HCT116 (cell line): ENCODE measurements around the gene SLC47A1. TPM values are rescaled to one million over a fixed set of nuclear protein-coding genes. Genes with fewer than 3 reads are reported as not detected.

Experiments used
- ATAC-seq: fragments of 200-7000 bp; cut with Tn5 transposase; 2 replicates; pipeline ENCODE4 v1.9.1; 2020; ENCODE audit warnings: mild to moderate bottlenecking, moderate library complexity
- BruUV-seq: library from RNA; stranded (reverse); fragments of 400-500 nt; replicated peaks from 2 replicates; lab custom pipeline; 2021; lab: Mats Ljungman, UMichigan
- CTCF ChIA-PET: fragments of 300-600 bp; sonication (Branson Sonifier 250); formaldehyde crosslinking; loops from one replicate; lab custom pipeline; 2021; ENCODE audit warnings: antibody characterized with exemption; lab: Charles Lee
- POLR2A ChIA-PET: fragments of 300-600, 350-600 bp; sonication (Branson Sonifier 250); formaldehyde crosslinking; loops from one replicate; lab custom pipeline; 2021; ENCODE audit warnings: antibody characterized with exemption; lab: Charles Lee
- RAD21 ChIA-PET, 2 experiments: fragments of 300-600 bp; sonication (Branson Sonifier 250); formaldehyde crosslinking; loops; one replicate each; lab custom pipeline; 2023; ENCODE audit warnings: low total read pairs in 2 of 2; ENCODE audit not compliant: uncharacterized antibody in 2 of 2, unreplicated experiment in 2 of 2, low non-redundant PET in 1 of 2; lab: Charles Lee
- DNase-seq: peaks from one replicate; pipeline ENCODE4 v3.0.0-alpha.2; 2010; ENCODE audit warnings: low read depth, low spot score
- H2AFZ ChIP-seq: fragments of 200-600 bp; shearing (Covaris generic), sonication (generic); 2 replicates; pipeline ENCODE4 v1.6.1; 2017; ENCODE audit warnings: low read depth, mixed run types, mixed read lengths, antibody characterized with exemption, low read length; ENCODE audit not compliant: poor library complexity, severe bottlenecking
- H3K27ac ChIP-seq: 2 replicates; pipeline ENCODE4 v1.5.1; 2012; ENCODE audit warnings: low read depth, low read length
- H3K27me3 ChIP-seq: fragments of 200-600 bp; sonication (generic); 2 replicates; pipeline ENCODE4 v1.6.1; 2016; ENCODE audit warnings: mixed run types, low read length, mixed read lengths; ENCODE audit not compliant: insufficient read depth
- H3K36me3 ChIP-seq, 2 experiments: fragments of 200-500 bp in 1 of 2; fragments of 200-600 bp in 1 of 2; sonication (Bioruptor generic) in 1 of 2; sonication (generic) in 1 of 2; 2 replicates each; pipeline versions ENCODE4 v1.5.1 to v1.6.1; 2014 to 2016; ENCODE audit warnings: low read length in 2 of 2, inconsistent platforms in 1 of 2, mixed read lengths in 1 of 2, mixed run types in 1 of 2; ENCODE audit not compliant: insufficient read depth in 2 of 2, control insufficient read depth in 1 of 2
- H3K4me1 ChIP-seq, 2 experiments: fragments of 200-600 bp in 1 of 2; sonication (generic) in 1 of 2; 2 replicates each; pipeline versions ENCODE4 v1.5.1 to v1.6.1; 2012 to 2017; ENCODE audit warnings: low read length in 2 of 2, inconsistent platforms in 1 of 2, mild to moderate bottlenecking in 1 of 2, mixed read lengths in 1 of 2, mixed run types in 1 of 2, moderate library complexity in 1 of 2; ENCODE audit not compliant: insufficient read depth in 2 of 2, control insufficient read depth in 1 of 2
- H3K4me2 ChIP-seq: fragments of 200-600 bp; sonication (generic); 2 replicates; pipeline ENCODE4 v1.6.1; 2017; ENCODE audit warnings: mixed run types, low read length, mixed read lengths
- H3K4me3 ChIP-seq, 2 experiments: fragments of 200-600 bp in 1 of 2; sonication (generic) in 1 of 2; replicated peaks in 1 of 2; 2 replicates each; pipeline ENCODE4 v1.5.1; 2011 to 2016; ENCODE audit warnings: low read length in 2 of 2, control low read depth in 1 of 2, low read depth in 1 of 2, mild to moderate bottlenecking in 1 of 2, mixed read lengths in 1 of 2, mixed run types in 1 of 2
- H3K79me2 ChIP-seq: fragments of 200-600 bp; sonication (generic); 2 replicates; pipeline ENCODE4 v1.6.1; 2017; ENCODE audit warnings: mild to moderate bottlenecking, mixed run types, low read length, moderate library complexity, mixed read lengths; ENCODE audit not compliant: insufficient read depth
- H3K9ac ChIP-seq: fragments of 200-600 bp; sonication (generic); 2 replicates; pipeline ENCODE4 v1.6.1; 2016; ENCODE audit warnings: low read length, mixed read lengths
- H3K9me2 ChIP-seq: fragments of 200-600 bp; sonication (generic), shearing (Covaris generic); 2 replicates; pipeline ENCODE4 v1.6.1; 2017; ENCODE audit warnings: mixed run types, mild to moderate bottlenecking, moderate library complexity; ENCODE audit not compliant: insufficient read depth
- H3K9me3 ChIP-seq, 2 experiments: fragments of 200-500 bp in 1 of 2; fragments of 200-600 bp in 1 of 2; sonication (Bioruptor generic) in 1 of 2; sonication (generic) in 1 of 2; 2 replicates each; pipeline ENCODE4 v1.6.1; 2014 to 2017; ENCODE audit warnings: low read length in 2 of 2, mixed read lengths in 2 of 2, inconsistent platforms in 1 of 2, low read depth in 1 of 2, mild to moderate bottlenecking in 1 of 2, mixed run types in 1 of 2, moderate library complexity in 1 of 2; ENCODE audit not compliant: control insufficient read depth in 1 of 2, insufficient read depth in 1 of 2
- H4K20me1 ChIP-seq: fragments of 200-600 bp; sonication (generic), shearing (Covaris generic); 2 replicates; pipeline ENCODE4 v1.6.1; 2017; ENCODE audit warnings: mixed run types, mild to moderate bottlenecking, moderate library complexity; ENCODE audit not compliant: insufficient read depth
- CEBPB ChIP-seq: IDR thresholded peaks from 2 replicates; pipeline ENCODE4 v1.6.1; 2012; ENCODE audit warnings: low read depth
- EGR1 ChIP-seq: IDR thresholded peaks from 2 replicates; pipeline ENCODE4 v1.6.1; 2012; ENCODE audit warnings: low read depth
- EZH2 ChIP-seq: fragments of 200-600 bp; sonication (generic); IDR thresholded peaks from 2 replicates; pipeline ENCODE4 v1.6.1; 2017; ENCODE audit warnings: antibody characterized with exemption, mixed run types
- JUND ChIP-seq: IDR thresholded peaks from 2 replicates; pipeline ENCODE4 v1.6.1; 2012
- POLR2A ChIP-seq: IDR thresholded peaks from 2 replicates; pipeline ENCODE4 v1.7.0; 2011; ENCODE audit warnings: borderline replicate concordance; ENCODE audit not compliant: insufficient read depth, insufficient read length; ENCODE audit errors: extremely low read depth
- SIN3A ChIP-seq: IDR thresholded peaks from 2 replicates; pipeline ENCODE4 v1.6.1; 2012; ENCODE audit warnings: low read depth
- ZNF274 ChIP-seq: fragments of 200-500 bp; sonication (Bioruptor generic); IDR thresholded peaks from 2 replicates; pipeline ENCODE4 v1.6.1; 2014; ENCODE audit warnings: mild to moderate bottlenecking, low read depth, low read length, inconsistent platforms
- intact Hi-C: fragments of 100-400 bp; cut with micrococcal nuclease; formaldehyde crosslinking; loops from 2 replicates; pipeline ENCODE4 v1.10.0; 2022
- total RNA-seq: library from RNA; stranded (reverse); gene quantifications from one replicate; pipeline ENCODE4 v1.2.1, GENCODE V29; 2021; ENCODE audit not compliant: unreplicated experiment
- TF ChIP-seq, protein P1 (sequence below): IDR thresholded peaks from 2 replicates; pipeline ENCODE4 v1.6.1; 2012
- TF ChIP-seq, protein P2 (sequence below): IDR thresholded peaks from 2 replicates; pipeline ENCODE4 v1.6.1; 2012; ENCODE audit warnings: low read depth

The SLC47A1 gene
- total RNA-seq, 1 experiment from 2014 or later, result 0.17 TPM

DNA sequence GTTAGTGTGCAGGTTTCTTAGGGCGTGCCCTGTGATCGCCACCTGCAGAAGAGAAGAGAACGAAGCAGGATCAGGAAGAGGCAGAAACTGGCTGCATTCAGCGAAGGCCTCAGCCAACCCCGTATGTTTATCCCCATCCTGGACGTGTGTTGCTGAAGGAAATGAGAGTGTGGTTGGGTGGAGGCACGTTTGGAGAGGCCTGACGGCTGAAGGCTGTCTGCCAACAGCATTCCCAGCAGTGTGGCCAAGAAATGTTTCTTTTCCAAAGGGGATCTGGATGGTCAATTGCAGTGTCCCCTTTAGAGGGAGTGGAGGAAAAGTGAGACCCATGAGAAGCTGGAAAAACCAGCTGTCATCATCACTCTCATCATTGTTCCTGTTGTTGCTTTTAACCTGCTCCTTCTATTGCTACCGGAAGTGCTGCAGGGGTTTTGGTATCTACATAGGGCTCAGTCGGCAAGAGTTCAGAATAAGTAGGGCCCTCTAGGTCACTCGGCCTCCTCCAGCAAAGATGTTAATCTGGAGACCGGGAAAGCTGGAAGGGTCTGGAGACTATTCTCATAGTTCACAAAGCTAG is 46.5 kb upstream of the SLC47A1 start:
- POLR2A ChIA-PET, result no interaction called here
- H2AFZ ChIP-seq, result no peak overlapping the region
- no TSS peak for BruUV-seq

More for the DNA sequence above, 46.5 kb upstream of the SLC47A1 start:
- DNase-seq, result no peak
- H3K9me2 ChIP-seq, result no peaks in the 10 kb centered on the region
- no peak for ATAC-seq
- no peak overlapping the region for H3K4me2 ChIP-seq
- H3K4me3 ChIP-seq, result no peak overlapping the region
- intact Hi-C loops, result no loop called here
- H3K9ac ChIP-seq, result no peak overlapping the region
- H3K27ac ChIP-seq, result no peak overlapping the region
- H3K9me3 ChIP-seq, result no peaks in the 10 kb centered on the region
- H3K36me3 ChIP-seq, result no peaks in the 10 kb centered on the region
- RAD21 ChIA-PET, result no interaction called here
- CTCF ChIA-PET, result no interaction called here
- H3K79me2 ChIP-seq, result no peaks in the 10 kb centered on the region
- no peaks in the 10 kb centered on the region for H3K4me1 ChIP-seq
- no peak for TF ChIP-seq CEBPB
- TF ChIP-seq, protein P1, sequence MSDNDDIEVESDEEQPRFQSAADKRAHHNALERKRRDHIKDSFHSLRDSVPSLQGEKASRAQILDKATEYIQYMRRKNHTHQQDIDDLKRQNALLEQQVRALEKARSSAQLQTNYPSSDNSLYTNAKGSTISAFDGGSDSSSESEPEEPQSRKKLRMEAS, result no peak
- no peak for TF ChIP-seq ZNF274
- TF ChIP-seq SIN3A, result no peak
- TF ChIP-seq EGR1, result no peak
- no peak for TF ChIP-seq JUND
- TF ChIP-seq POLR2A, result no peak
- no peak for TF ChIP-seq EZH2
- TF ChIP-seq, protein P2, sequence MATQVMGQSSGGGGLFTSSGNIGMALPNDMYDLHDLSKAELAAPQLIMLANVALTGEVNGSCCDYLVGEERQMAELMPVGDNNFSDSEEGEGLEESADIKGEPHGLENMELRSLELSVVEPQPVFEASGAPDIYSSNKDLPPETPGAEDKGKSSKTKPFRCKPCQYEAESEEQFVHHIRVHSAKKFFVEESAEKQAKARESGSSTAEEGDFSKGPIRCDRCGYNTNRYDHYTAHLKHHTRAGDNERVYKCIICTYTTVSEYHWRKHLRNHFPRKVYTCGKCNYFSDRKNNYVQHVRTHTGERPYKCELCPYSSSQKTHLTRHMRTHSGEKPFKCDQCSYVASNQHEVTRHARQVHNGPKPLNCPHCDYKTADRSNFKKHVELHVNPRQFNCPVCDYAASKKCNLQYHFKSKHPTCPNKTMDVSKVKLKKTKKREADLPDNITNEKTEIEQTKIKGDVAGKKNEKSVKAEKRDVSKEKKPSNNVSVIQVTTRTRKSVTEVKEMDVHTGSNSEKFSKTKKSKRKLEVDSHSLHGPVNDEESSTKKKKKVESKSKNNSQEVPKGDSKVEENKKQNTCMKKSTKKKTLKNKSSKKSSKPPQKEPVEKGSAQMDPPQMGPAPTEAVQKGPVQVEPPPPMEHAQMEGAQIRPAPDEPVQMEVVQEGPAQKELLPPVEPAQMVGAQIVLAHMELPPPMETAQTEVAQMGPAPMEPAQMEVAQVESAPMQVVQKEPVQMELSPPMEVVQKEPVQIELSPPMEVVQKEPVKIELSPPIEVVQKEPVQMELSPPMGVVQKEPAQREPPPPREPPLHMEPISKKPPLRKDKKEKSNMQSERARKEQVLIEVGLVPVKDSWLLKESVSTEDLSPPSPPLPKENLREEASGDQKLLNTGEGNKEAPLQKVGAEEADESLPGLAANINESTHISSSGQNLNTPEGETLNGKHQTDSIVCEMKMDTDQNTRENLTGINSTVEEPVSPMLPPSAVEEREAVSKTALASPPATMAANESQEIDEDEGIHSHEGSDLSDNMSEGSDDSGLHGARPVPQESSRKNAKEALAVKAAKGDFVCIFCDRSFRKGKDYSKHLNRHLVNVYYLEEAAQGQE, result no peak
- H3K27me3 ChIP-seq, result no peaks in the 10 kb centered on the region
- no peaks in the 10 kb centered on the region for H4K20me1 ChIP-seq
